ENCODE measurements around the gene COL23A1. TPM values are rescaled to one million over a fixed set of nuclear protein-coding genes. Genes with fewer than 3 reads are reported as not detected.

Gene COL23A1
- total RNA-seq, 1 donor from 2014 or later: 75.2 TPM

GRCh38 chr5:178365501-178366440, 224.4 kb downstream of the COL23A1 start:
- Mint-ChIP-seq H3K36me3 (ENCODE audit: low read depth, unreplicated experiment) (peaks cover 46% of the 10 kb centered on the region), H3K27ac (ENCODE audit: unreplicated experiment) (no peak overlapping the region), H3K27me3 (ENCODE audit: unreplicated experiment) (peaks cover 24% of the 10 kb centered on the region), H3K9me3 (ENCODE audit: unreplicated experiment) (peaks cover 16% of the 10 kb centered on the region), H3K4me1 (ENCODE audit: unreplicated experiment) (peaks cover 56% of the 10 kb centered on the region), H3K4me3 (ENCODE audit: unreplicated experiment) (no peak overlapping the region)
- no peak for TF ChIP-seq CTCF (IDR thresholded peaks at IDR 0.05; ENCODE audit: unreplicated experiment)
- DNase-seq (ENCODE audit: low spot score): no peak

- Mint-ChIP-seq H3K4me1 (ENCODE audit: unreplicated experiment) (peaks cover 45% of the 10 kb centered on the region), H3K27ac (ENCODE audit: unreplicated experiment) (peak overlapping the region; percentile 82), H3K36me3 (ENCODE audit: low read depth, unreplicated experiment) (peaks cover 34% of the 10 kb centered on the region), H3K27me3 (ENCODE audit: unreplicated experiment) (peaks cover 21% of the 10 kb centered on the region), H3K4me3 (ENCODE audit: unreplicated experiment) (peak overlapping the region; percentile 29), H3K9me3 (ENCODE audit: unreplicated experiment) (peaks cover 6% of the 10 kb centered on the region)
- DNase-seq (ENCODE audit: low spot score): no peak
- no peak for TF ChIP-seq CTCF (IDR thresholded peaks at IDR 0.05; ENCODE audit: unreplicated experiment)
Measured at GRCh38 chr5:178364326-178364675, 225.9 kb downstream of the COL23A1 start.

GRCh38 chr5:178363501-178364325, 226.5 kb downstream of the COL23A1 start:
- Mint-ChIP-seq H3K27me3 (ENCODE audit: unreplicated experiment) (peaks cover 21% of the 10 kb centered on the region), H3K4me1 (ENCODE audit: unreplicated experiment) (peaks cover 45% of the 10 kb centered on the region), H3K27ac (ENCODE audit: unreplicated experiment) (peak overlapping the region; percentile 82), H3K9me3 (ENCODE audit: unreplicated experiment) (peaks cover 4% of the 10 kb centered on the region), H3K4me3 (ENCODE audit: unreplicated experiment) (peak overlapping the region; percentile 29), H3K36me3 (ENCODE audit: low read depth, unreplicated experiment) (peaks cover 32% of the 10 kb centered on the region)
- no peak for DNase-seq (ENCODE audit: low spot score)
- TF ChIP-seq CTCF (IDR thresholded peaks at IDR 0.05; ENCODE audit: unreplicated experiment): no peak

GRCh38 chr5:178361657-178362445, 228.3 kb downstream of the COL23A1 start:
- no peak for TF ChIP-seq CTCF (IDR thresholded peaks at IDR 0.05; ENCODE audit: unreplicated experiment)
- Mint-ChIP-seq H3K27ac (ENCODE audit: unreplicated experiment) (no peak overlapping the region), H3K36me3 (ENCODE audit: low read depth, unreplicated experiment) (peaks cover 19% of the 10 kb centered on the region), H3K9me3 (ENCODE audit: unreplicated experiment) (peaks cover 3% of the 10 kb centered on the region), H3K4me3 (ENCODE audit: unreplicated experiment) (no peak overlapping the region), H3K4me1 (ENCODE audit: unreplicated experiment) (peaks cover 53% of the 10 kb centered on the region), H3K27me3 (ENCODE audit: unreplicated experiment) (peaks cover 15% of the 10 kb centered on the region)
- no peak for DNase-seq (ENCODE audit: low spot score)
